AG09309 (cell line): ENCODE results near the gene CCDC200.

Source experiments
- DNase-seq: peaks from one replicate; pipeline ENCODE4 v3.0.0-alpha.2; 2010; ENCODE audit warnings: low read depth
- H3K4me3 ChIP-seq: 2 replicates; pipeline ENCODE4 v1.5.1; 2011; ENCODE audit warnings: mild to moderate bottlenecking, low read depth, low read length, moderate library complexity; ENCODE audit not compliant: control insufficient read depth
- TF ChIP-seq, protein P1 (sequence below): IDR thresholded peaks from 2 replicates; pipeline ENCODE4 v1.5.1; 2011; ENCODE audit warnings: mild to moderate bottlenecking, low read depth, low read length, inconsistent platforms; ENCODE audit not compliant: insufficient read depth, control insufficient read depth; ENCODE audit errors: missing control alignments

CCDC200 gene

DNA sequence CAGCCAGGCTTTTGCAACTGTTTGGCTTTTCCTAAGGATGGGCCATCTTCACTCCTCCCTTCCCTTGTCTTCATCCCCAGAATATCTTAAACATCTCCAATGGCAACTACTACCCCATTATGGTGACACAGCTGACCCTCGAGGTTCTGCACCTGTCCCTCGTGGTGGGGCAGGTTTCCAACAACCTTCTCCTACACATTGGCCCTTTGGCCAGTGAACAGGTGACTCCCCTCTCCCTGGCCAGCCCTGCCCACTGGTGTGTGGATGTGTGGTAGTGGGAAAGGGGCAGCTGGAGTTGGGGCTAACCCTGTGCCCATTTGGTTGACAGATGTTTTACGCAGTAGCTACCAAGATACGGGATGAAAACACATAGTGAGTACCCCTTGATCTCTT lies 12.1 kb downstream of the CCDC200 start:
- H3K4me3 ChIP-seq = no peak overlapping the region
- DNase-seq = no peak

DNA sequence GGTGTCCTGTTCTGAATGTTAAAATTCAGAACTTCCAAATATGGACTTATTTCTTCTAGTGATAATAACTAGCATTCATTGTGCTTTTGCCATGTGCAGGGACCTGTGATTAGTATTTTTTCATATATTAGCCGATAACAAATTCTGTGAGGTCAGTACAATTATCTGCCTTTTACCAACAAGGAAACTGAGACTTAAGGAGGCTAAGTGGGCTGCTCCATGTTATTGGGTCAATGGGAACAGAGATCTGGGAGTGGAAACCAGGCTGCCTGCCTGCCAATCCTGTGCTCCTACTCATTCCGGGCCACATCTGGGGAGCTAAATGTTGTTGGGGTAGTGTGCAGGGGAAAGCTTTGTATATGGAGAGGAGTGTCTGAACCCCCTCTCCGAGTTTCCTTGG lies 13.1 kb downstream of the CCDC200 start:
- TF ChIP-seq, protein P1, sequence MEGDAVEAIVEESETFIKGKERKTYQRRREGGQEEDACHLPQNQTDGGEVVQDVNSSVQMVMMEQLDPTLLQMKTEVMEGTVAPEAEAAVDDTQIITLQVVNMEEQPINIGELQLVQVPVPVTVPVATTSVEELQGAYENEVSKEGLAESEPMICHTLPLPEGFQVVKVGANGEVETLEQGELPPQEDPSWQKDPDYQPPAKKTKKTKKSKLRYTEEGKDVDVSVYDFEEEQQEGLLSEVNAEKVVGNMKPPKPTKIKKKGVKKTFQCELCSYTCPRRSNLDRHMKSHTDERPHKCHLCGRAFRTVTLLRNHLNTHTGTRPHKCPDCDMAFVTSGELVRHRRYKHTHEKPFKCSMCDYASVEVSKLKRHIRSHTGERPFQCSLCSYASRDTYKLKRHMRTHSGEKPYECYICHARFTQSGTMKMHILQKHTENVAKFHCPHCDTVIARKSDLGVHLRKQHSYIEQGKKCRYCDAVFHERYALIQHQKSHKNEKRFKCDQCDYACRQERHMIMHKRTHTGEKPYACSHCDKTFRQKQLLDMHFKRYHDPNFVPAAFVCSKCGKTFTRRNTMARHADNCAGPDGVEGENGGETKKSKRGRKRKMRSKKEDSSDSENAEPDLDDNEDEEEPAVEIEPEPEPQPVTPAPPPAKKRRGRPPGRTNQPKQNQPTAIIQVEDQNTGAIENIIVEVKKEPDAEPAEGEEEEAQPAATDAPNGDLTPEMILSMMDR = no peak

More for the DNA sequence above, 12.1 kb downstream of the CCDC200 start:
- TF ChIP-seq, protein P1 = no peak

DNA sequence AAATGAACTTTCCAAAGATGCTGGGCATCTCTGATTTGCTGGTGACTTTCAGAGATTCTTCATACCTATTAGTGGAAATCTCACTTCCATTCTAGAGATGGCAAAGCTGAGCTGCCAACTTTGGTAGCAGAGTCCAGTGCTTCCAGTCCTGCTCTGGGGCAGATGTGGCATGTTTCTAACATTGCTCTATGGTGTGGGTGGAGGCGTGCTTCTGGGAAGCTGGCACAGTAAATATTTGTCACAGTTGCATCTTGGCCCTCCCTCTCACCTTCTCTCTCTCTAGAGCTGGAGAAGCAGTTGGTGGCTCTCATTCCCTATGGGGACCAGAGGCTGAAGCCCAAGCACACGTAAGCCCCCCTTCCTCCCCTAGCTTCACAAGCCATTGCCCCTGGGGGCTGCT lies 14.9 kb downstream of the CCDC200 start:
- no peak for DNase-seq
- H3K4me3 ChIP-seq = no peak overlapping the region
- TF ChIP-seq, protein P1 = no peak

More for the DNA sequence above, 13.1 kb downstream of the CCDC200 start:
- DNase-seq = no peak
- no peak overlapping the region for H3K4me3 ChIP-seq

DNA sequence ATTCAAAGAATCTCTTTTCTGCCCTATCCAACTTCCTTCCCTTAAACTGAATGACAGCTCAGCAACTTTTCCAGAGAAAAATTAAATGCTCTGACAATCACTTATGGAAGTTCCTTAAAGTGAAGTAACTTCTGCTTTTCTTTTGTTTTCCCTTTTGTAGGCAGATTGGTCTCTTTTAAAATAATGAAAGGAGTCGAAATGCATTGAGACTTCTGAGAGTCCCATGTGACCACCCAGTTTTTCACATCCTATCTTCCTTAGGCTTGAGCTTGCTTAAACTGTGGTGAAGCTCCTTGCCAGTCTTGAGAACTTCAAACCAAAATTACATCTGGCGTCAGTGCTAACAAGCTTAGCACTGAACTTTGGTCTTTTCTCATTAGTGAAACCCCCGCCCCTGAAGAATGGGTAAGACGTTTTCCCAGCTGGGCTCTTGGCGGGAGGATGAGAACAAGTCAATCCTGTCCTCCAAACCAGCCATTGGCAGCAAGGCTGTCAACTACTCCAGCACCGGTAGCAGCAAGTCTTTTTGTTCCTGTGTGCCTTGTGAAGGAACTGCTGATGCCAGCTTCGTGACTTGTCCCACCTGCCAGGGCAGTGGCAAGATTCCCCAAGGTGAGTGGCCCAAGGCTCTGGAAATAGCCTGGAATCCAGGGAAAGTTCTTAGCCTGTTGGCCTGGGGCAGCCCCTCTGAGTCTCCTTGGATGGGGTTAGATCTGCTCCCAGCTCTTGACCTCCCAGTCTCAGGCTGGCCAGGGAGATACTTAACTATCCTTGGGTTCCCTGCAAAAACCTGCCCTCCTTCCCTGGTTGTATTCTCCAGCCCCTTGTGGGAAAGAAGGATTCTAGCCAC lies 15.6 kb downstream of the CCDC200 start:
- peak overlapping the region; percentile 72 for H3K4me3 ChIP-seq
- TF ChIP-seq, protein P1 = no peak
- no peak for DNase-seq

DNA sequence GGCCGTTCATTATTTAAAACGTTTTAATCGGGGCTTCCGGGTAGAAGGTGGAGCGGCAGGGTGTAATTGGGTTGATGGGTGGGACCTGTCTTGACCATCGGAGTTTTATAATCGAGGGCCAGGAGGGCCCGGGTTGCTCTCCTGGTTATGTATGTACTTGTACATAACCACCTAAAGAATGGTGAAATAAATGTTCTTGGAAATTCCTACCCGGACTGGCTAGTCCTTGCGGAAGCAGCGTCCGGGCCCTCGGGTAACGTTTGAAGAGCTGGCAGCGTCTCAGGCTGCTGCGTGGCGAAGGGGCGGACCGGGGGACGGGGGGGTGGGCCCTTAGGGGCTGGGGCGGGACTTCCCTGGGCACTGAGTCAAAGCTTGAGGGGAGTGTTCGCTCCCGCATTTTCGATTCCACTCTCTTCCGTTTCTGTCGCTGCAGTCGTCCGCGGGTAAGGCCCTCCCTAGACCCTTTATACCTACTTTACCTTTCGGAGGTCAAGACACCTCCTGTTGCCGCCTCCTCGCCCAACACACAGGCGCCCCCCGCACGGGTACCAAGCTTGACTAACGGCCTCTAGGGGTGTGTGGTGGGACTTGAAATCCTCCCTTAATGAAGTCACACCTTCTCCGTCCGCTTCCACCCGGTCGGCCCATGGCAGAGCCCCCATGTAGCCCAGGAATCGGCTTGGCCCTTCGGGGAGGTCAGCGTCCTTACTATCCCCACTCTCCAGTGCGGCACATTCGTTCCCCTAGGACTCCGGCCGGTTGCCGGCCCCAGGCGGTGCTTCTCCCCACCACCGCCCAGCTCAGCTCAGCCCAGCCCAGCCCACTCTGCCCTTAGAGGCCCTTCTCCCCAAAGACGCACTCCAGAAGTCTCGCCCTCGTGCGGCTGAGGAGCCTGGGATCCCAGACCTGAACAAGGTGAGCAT lies 16.7 kb downstream of the CCDC200 start, which contains the start of gene TMEM106A:
TMEM106A (plus strand) TSS at position 396 of the 923 bp plus-strand sequence. CDS start 1,167 bp downstream, outside the sequence.
- peak within 1 kb of the TSS; percentile 72 for H3K4me3 ChIP-seq
- peak; percentile 61 for DNase-seq
- TF ChIP-seq, protein P1 = peak; percentile 41

DNA sequence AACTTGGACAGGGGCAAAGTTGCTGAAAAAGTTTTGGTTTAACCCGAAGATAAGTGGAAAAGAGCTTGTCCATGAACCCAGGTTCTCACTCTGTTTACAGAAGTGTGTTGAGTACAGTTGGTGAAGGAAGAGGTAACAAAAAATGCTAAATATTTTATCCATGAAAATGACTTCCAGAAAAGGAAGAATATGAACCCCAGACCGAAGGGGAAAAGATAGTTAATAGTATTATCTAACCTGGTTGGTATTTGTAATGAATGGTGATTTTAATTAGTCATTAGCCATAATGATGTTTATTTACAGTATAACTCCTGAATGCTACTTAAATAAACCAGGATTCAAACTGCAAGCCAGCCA lies 17.3 kb downstream of the CCDC200 start:
- DNase-seq = no peak
- H3K4me3 ChIP-seq = peak overlapping the region; percentile 72
- TF ChIP-seq, protein P1 = no peak
